Body of pancreas (tissue), 4 donors: ENCODE measurements around the gene MEF2D.

Source experiments
- POLR2A ChIP-seq, 3 donors: fragments of 450-650 bp; IDR thresholded peaks; one replicate each; pipeline ENCODE4 v1.6.1; 2016; ENCODE audit warnings: antibody characterized with exemption in 3 of 3, mild to moderate bottlenecking in 2 of 3
- TF ChIP-seq, protein P1 (sequence below), 7 experiments: fragments of 450-650 bp in 4 of 7; fragments of 200-600 bp in 3 of 7; sonication (generic) in 3 of 7; IDR thresholded peaks; one replicate each; pipeline ENCODE4 v1.5.1; 2016 to 2019; ENCODE audit warnings: antibody characterized with exemption in 7 of 7

DNA sequence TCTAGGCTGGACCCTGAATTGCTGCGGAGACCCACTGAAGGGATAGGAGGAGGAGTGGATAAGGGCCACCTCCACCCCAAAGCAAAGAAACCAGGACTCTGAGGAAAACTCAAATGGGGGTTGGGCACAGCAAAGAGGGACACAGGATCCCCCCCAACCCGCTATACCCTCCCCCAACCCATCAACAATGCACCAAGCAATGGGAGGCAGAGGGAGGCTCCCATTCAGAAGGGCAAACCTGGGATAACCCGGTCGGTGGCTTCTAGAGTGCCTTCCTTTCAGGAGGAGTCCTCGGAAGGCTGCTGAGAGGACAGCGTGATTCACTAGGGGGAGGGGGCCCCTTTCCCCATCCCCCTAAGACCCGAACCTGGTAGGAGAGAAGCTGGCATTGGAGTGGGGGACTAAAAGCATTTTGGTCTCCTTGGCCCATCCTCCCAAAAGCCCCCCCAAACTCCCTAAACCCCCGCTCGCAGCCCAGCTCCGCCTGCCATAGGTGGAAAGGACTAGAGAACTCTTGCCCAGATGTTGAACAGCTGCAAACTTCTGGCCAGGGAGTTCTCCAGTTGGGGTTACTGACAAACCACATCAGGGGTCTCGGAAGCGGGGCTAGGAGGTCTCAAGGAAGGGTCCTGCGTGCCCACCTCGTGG is 1.3 kb downstream of the MEF2D start:
- TF ChIP-seq, protein P1, sequence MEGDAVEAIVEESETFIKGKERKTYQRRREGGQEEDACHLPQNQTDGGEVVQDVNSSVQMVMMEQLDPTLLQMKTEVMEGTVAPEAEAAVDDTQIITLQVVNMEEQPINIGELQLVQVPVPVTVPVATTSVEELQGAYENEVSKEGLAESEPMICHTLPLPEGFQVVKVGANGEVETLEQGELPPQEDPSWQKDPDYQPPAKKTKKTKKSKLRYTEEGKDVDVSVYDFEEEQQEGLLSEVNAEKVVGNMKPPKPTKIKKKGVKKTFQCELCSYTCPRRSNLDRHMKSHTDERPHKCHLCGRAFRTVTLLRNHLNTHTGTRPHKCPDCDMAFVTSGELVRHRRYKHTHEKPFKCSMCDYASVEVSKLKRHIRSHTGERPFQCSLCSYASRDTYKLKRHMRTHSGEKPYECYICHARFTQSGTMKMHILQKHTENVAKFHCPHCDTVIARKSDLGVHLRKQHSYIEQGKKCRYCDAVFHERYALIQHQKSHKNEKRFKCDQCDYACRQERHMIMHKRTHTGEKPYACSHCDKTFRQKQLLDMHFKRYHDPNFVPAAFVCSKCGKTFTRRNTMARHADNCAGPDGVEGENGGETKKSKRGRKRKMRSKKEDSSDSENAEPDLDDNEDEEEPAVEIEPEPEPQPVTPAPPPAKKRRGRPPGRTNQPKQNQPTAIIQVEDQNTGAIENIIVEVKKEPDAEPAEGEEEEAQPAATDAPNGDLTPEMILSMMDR (IDR thresholded peaks at IDR 0.05), result no peak
- TF ChIP-seq POLR2A (IDR thresholded peaks at IDR 0.05), result peak in 1 of 3 donors; percentile 35
